GM12878 (cell line): ENCODE results near the gene FUBP1.
A peak's percentile ranks its signal among the peaks of the same experiment; 100 is the strongest.

Experiments
- CEBPB ChIP-seq, 2 experiments: fragments of 150-350 bp in 1 of 2; IDR thresholded peaks; 2 replicates each; pipeline ENCODE4 v1.6.1; 2012 to 2014; ENCODE audit warnings: low read depth in 2 of 2, low read length in 2 of 2, borderline replicate concordance in 1 of 2, inconsistent platforms in 1 of 2
- EP300 ChIP-seq, 2 experiments: fragments of 150-350 bp in 1 of 2; IDR thresholded peaks; 2 replicates each; pipeline ENCODE4 v1.6.1; 2011 to 2012; ENCODE audit warnings: low read depth in 2 of 2, low read length in 2 of 2, borderline replicate concordance in 1 of 2, improper control_type of control experiment in 1 of 2, inconsistent platforms in 1 of 2; ENCODE audit not compliant: control insufficient read depth in 1 of 2
- MTA3 ChIP-seq: IDR thresholded peaks from 2 replicates; pipeline ENCODE4 v1.6.1; 2012; ENCODE audit warnings: low read length, inconsistent platforms, borderline replicate concordance
- NBN ChIP-seq: fragments of 450-650 bp; IDR thresholded peaks from 2 replicates; pipeline ENCODE4 v1.6.1; 2016
- NFXL1 ChIP-seq: fragments of 450-650 bp; IDR thresholded peaks from 2 replicates; pipeline ENCODE4 v1.6.1; 2017; ENCODE audit warnings: antibody characterized with exemption, mild to moderate bottlenecking, borderline replicate concordance
- RAD21 ChIP-seq: IDR thresholded peaks from 2 replicates; pipeline ENCODE4 v1.6.1; 2011; ENCODE audit warnings: mild to moderate bottlenecking, low read depth, low read length, moderate library complexity; ENCODE audit not compliant: insufficient read depth
- SUZ12 ChIP-seq: fragments of 200-600 bp; sonication (generic); IDR thresholded peaks from one replicate; pipeline ENCODE4 v1.6.1; 2018; ENCODE audit warnings: antibody characterized with exemption, mild to moderate bottlenecking; ENCODE audit not compliant: unreplicated experiment
- YY1 ChIP-seq: IDR thresholded peaks from 2 replicates; pipeline ENCODE4 v1.6.1; 2011; ENCODE audit warnings: low read depth, mild to moderate bottlenecking, low read length
- TF ChIP-seq, protein P1 (sequence below), 3 experiments: IDR thresholded peaks in 2 of 3; conservative IDR thresholded peaks in 1 of 3; 2 replicates each; pipeline ENCODE4 v1.5.1; 2011; ENCODE audit warnings: low read depth in 3 of 3, low read length in 3 of 3, mild to moderate bottlenecking in 3 of 3, control low read depth in 2 of 3, moderate library complexity in 2 of 3, inconsistent platforms in 1 of 3, mixed read lengths in 1 of 3; ENCODE audit not compliant: control insufficient read depth in 2 of 3, insufficient read depth in 1 of 3; ENCODE audit errors: extremely low read depth in 1 of 3
- TF ChIP-seq, protein P2 (sequence below): IDR thresholded peaks from 2 replicates; pipeline ENCODE4 v1.6.1; 2012; ENCODE audit warnings: low read depth, low read length, improper control_type of control experiment

- TF ChIP-seq SUZ12 (no peak), NBN (no peak), YY1 (no peak), NFXL1 (no peak), MTA3 (no peak), CEBPB (IDR thresholded peaks at IDR 0.05; ENCODE audit: borderline replicate concordance in 1 of 2, low read depth in 2 of 2, low read length in 2 of 2) (no peak), EP300 (IDR thresholded peaks at IDR 0.05; ENCODE audit: borderline replicate concordance in 1 of 2, control insufficient read depth in 1 of 2, low read depth in 2 of 2, low read length in 2 of 2) (no peak), RAD21 (no peak)
- TF ChIP-seq, protein P1, sequence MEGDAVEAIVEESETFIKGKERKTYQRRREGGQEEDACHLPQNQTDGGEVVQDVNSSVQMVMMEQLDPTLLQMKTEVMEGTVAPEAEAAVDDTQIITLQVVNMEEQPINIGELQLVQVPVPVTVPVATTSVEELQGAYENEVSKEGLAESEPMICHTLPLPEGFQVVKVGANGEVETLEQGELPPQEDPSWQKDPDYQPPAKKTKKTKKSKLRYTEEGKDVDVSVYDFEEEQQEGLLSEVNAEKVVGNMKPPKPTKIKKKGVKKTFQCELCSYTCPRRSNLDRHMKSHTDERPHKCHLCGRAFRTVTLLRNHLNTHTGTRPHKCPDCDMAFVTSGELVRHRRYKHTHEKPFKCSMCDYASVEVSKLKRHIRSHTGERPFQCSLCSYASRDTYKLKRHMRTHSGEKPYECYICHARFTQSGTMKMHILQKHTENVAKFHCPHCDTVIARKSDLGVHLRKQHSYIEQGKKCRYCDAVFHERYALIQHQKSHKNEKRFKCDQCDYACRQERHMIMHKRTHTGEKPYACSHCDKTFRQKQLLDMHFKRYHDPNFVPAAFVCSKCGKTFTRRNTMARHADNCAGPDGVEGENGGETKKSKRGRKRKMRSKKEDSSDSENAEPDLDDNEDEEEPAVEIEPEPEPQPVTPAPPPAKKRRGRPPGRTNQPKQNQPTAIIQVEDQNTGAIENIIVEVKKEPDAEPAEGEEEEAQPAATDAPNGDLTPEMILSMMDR (IDR thresholded peaks at IDR 0.05 in 2 of 3, conservative IDR thresholded peaks at IDR 0.05 in 1 of 3; ENCODE audit: control insufficient read depth in 2 of 3, extremely low read depth in 1 of 3, insufficient read depth in 1 of 3, low read depth in 3 of 3, low read length in 3 of 3): peak; percentile 13 to 21 (median 19); a peak in 3 of 6 replicates
- TF ChIP-seq, protein P2, sequence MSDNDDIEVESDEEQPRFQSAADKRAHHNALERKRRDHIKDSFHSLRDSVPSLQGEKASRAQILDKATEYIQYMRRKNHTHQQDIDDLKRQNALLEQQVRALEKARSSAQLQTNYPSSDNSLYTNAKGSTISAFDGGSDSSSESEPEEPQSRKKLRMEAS: no peak
These were observed 29.9 kb downstream of the FUBP1 start for GRCh38 chr1:77948841-77949424.
